ENCODE data around the gene PTPRE. TPM values are rescaled to one million over a fixed set of nuclear protein-coding genes. Genes with fewer than 3 reads are reported as not detected.
A peak's percentile ranks its signal among the peaks of the same experiment; 100 is the strongest.

PTPRE gene
- total RNA-seq, 4 donors from 2014 or later = 10.2 to 46.8 (median 28.8) TPM

- no peak for TF ChIP-seq CTCF (IDR thresholded peaks at IDR 0.05)
- no peak for TF ChIP-seq EP300 (IDR thresholded peaks at IDR 0.05)
- TF ChIP-seq POLR2AphosphoS5 (IDR thresholded peaks at IDR 0.05) = no peak
- TF ChIP-seq POLR2A (IDR thresholded peaks at IDR 0.05) = no peak
Measured at GRCh38 chr10:127992376-127992775, 85.5 kb downstream of the PTPRE start.

GRCh38 chr10:127993056-127993690 lies 86.3 kb downstream of the PTPRE start:
- H3K27ac ChIP-seq = no peak overlapping the region
- no peak for DNase-seq (ENCODE audit: low spot score in 2 of 2)
- no peaks in the 10 kb centered on the region for H3K36me3 ChIP-seq
- WGBS = 89% methylated on average over 12 of the region's 12 CpGs
- H3K27me3 ChIP-seq = peaks cover 4% of the 10 kb centered on the region
- no peaks in the 10 kb centered on the region for H3K9me3 ChIP-seq
- no peak overlapping the region for H3K4me3 ChIP-seq
- H3K4me1 ChIP-seq = peaks cover 38% of the 10 kb centered on the region
- TF ChIP-seq CTCF (IDR thresholded peaks at IDR 0.05) = no peak

More at GRCh38 chr10:127992376-127992775, 85.5 kb downstream of the PTPRE start:
- Histone ChIP-seq H3K9me3 (no peaks in the 10 kb centered on the region), H3K36me3 (no peaks in the 10 kb centered on the region), H3K4me1 (peaks cover 37% of the 10 kb centered on the region), H3K27me3 (peaks cover 4% of the 10 kb centered on the region), H3K27ac (no peak overlapping the region), H3K4me3 (no peak overlapping the region)
- DNase-seq (ENCODE audit: low spot score in 2 of 2) = no peak
- WGBS = 70% methylated on average over 4 of the region's 8 CpGs

GRCh38 chr10:127995939-127996338 lies 89.0 kb downstream of the PTPRE start:
- DNase-seq (ENCODE audit: low spot score in 2 of 2) = no peak
- no peak overlapping the region for H3K4me3 ChIP-seq
- TF ChIP-seq POLR2AphosphoS5 (IDR thresholded peaks at IDR 0.05) (no peak), CTCF (IDR thresholded peaks at IDR 0.05) (no peak), EP300 (IDR thresholded peaks at IDR 0.05) (no peak), POLR2A (IDR thresholded peaks at IDR 0.05) (no peak)
- peaks cover 24% of the 10 kb centered on the region for H3K4me1 ChIP-seq
- H3K27ac ChIP-seq = no peak overlapping the region
- 88% methylated on average over 6 of the region's 6 CpGs for WGBS
- H3K27me3 ChIP-seq = peaks cover 4% of the 10 kb centered on the region
- H3K36me3 ChIP-seq = no peaks in the 10 kb centered on the region
- no peaks in the 10 kb centered on the region for H3K9me3 ChIP-seq

- Histone ChIP-seq H3K4me1 (peaks cover 20% of the 10 kb centered on the region), H3K27ac (peak overlapping the region; percentile 31), H3K4me3 (no peak overlapping the region), H3K27me3 (peaks cover 3% of the 10 kb centered on the region), H3K36me3 (no peaks in the 10 kb centered on the region), H3K9me3 (no peaks in the 10 kb centered on the region)
- 62% methylated on average over 5 of the region's 5 CpGs for WGBS
- DNase-seq (ENCODE audit: low spot score in 2 of 2) = no peak
- TF ChIP-seq EP300 (IDR thresholded peaks at IDR 0.05) (no peak), POLR2AphosphoS5 (IDR thresholded peaks at IDR 0.05) (peak in 1 of 3 donors; percentile 52)
Measured at GRCh38 chr10:127996586-127996985, 89.7 kb downstream of the PTPRE start.

GRCh38 chr10:127997271-127997670 lies 90.4 kb downstream of the PTPRE start:
- WGBS = 83% methylated on average over 4 of the region's 4 CpGs
- peak overlapping the region; percentile 31 for H3K27ac ChIP-seq
- H3K27me3 ChIP-seq = no peaks in the 10 kb centered on the region
- H3K36me3 ChIP-seq = no peaks in the 10 kb centered on the region
- no peaks in the 10 kb centered on the region for H3K9me3 ChIP-seq
- TF ChIP-seq POLR2AphosphoS5 (IDR thresholded peaks at IDR 0.05) (no peak), POLR2A (IDR thresholded peaks at IDR 0.05) (no peak), EP300 (IDR thresholded peaks at IDR 0.05) (no peak), CTCF (IDR thresholded peaks at IDR 0.05) (no peak)
- H3K4me3 ChIP-seq = no peak overlapping the region
- peaks cover 13% of the 10 kb centered on the region for H3K4me1 ChIP-seq
- no peak for DNase-seq (ENCODE audit: low spot score in 2 of 2)

GRCh38 chr10:127997937-127998336 lies 91.0 kb downstream of the PTPRE start:
- Histone ChIP-seq H3K36me3 (no peaks in the 10 kb centered on the region), H3K4me1 (peaks cover 13% of the 10 kb centered on the region), H3K9me3 (no peaks in the 10 kb centered on the region), H3K27ac (no peak overlapping the region), H3K27me3 (no peaks in the 10 kb centered on the region), H3K4me3 (no peak overlapping the region)
- DNase-seq (ENCODE audit: low spot score in 2 of 2) = no peak
- TF ChIP-seq POLR2AphosphoS5 (IDR thresholded peaks at IDR 0.05) (no peak), CTCF (IDR thresholded peaks at IDR 0.05) (no peak), EP300 (IDR thresholded peaks at IDR 0.05) (no peak), POLR2A (IDR thresholded peaks at IDR 0.05) (no peak)
- 63% methylated on average over 8 of the region's 8 CpGs for WGBS
